Immature natural killer cell (primary cell): ENCODE data around the gene LIMS3. TPM values are rescaled to one million over a fixed set of nuclear protein-coding genes. Genes with fewer than 3 reads are reported as not detected.
"Not testable (repeated sequence)": the region's sequence is repeated elsewhere in the genome, so short reads cannot be mapped to it uniquely, and the experiment has no call there.

Experiments
- DNase-seq, 3 donors: peaks; one replicate each; pipeline ENCODE4 v3.0.0; 2022; ENCODE audit warnings: mixed read lengths in 1 of 3
- H3K27ac Mint-ChIP-seq, 6 donors: one replicate each; pipeline ENCODE4 v1.8.0; 2020; ENCODE audit warnings: mixed read lengths in 6 of 6, mild to moderate bottlenecking in 5 of 6, inconsistent platforms in 4 of 6, moderate library complexity in 3 of 6
- H3K27me3 Mint-ChIP-seq, 3 donors: one replicate each; pipeline ENCODE4 v1.8.0; 2020 to 2021; ENCODE audit warnings: low read depth in 3 of 3, mild to moderate bottlenecking in 3 of 3, mixed read lengths in 3 of 3, moderate library complexity in 3 of 3, inconsistent platforms in 1 of 3
- H3K36me3 Mint-ChIP-seq, 3 donors: one replicate each; pipeline ENCODE4 v1.8.0; 2020; ENCODE audit warnings: mixed read lengths in 3 of 3, inconsistent platforms in 2 of 3, mild to moderate bottlenecking in 2 of 3
- H3K4me1 Mint-ChIP-seq, 2 donors: one replicate each; pipeline ENCODE4 v1.8.0; 2020; ENCODE audit warnings: inconsistent platforms in 2 of 2, mild to moderate bottlenecking in 2 of 2, mixed read lengths in 2 of 2, moderate library complexity in 1 of 2
- H3K4me3 Mint-ChIP-seq, 5 donors: one replicate each; pipeline ENCODE4 v1.8.0; 2020; ENCODE audit warnings: mild to moderate bottlenecking in 5 of 5, mixed read lengths in 5 of 5, inconsistent platforms in 3 of 5, moderate library complexity in 3 of 5
- H3K9me3 Mint-ChIP-seq, 6 donors: one replicate each; pipeline ENCODE4 v1.8.0; 2020; ENCODE audit warnings: mild to moderate bottlenecking in 6 of 6, mixed read lengths in 6 of 6, inconsistent platforms in 4 of 6, moderate library complexity in 3 of 6
- polyA plus RNA-seq, 3 donors: library from polyadenylated mRNA; unstranded; fragments of 300-500 nt; fragmentation: Illumina TruSeq; gene quantifications; one replicate each; pipeline ENCODE4 v1.2.3, GENCODE V29; 2021

The LIMS3 gene, protein sequence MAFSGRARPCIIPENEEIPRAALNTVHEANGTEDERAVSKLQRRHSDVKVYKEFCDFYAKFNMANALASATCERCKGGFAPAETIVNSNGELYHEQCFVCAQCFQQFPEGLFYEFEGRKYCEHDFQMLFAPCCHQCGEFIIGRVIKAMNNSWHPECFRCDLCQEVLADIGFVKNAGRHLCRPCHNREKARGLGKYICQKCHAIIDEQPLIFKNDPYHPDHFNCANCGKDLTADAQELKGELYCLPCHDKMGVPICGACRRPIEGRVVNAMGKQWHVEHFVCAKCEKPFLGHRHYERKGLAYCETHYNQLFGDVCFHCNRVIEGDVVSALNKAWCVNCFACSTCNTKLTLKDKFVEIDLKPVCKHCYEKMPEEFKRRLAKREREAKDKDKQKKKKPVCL
- polyA plus RNA-seq = 1 to 10 TPM in 2 of 3 donors, under 1 TPM in 1; 0.98 to 4.0 (median 1.1) TPM

DNA sequence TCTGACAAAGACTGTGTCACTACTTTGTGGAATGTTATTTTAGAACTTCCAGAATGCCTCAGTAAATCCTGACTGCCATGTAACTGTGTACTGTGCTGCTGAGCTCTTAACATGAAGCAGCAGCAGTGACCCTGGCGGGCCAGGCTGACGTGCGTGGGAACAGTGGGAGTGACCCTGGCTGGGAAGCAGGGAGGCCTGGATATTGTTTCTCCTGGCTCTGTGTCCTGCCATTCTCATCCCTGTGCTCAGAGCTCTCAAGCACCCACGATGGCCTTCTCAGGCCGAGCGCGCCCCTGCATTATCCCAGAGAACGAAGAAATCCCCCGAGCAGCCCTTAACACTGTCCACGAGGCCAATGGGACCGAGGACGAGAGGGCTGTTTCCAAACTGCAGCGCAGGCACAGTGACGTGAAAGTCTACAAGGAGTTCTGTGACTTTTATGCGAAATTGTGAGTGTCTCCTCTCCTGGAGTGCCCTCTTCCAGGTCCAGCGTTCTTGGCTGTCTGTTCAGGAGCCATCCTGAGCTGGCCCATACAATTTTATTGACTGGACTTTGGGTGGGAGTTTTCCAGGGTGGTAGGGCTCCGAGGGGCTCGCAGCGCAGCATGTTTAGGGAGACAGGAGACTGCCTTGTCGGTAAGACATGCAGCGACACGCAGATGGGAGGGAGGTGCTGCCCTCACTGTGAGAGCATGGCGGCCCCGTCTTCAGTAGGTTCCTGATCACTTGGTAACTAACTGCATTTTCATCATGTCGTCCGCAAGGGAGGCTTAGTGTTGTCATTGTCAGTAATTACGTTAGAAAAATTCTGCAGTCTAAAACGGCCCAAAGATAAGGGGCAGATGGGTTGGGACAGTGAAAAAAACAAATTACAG is at the start of gene LIMS3:
Gene LIMS3 (plus strand): TSS at position 227 of the 875 bp plus-strand sequence. CDS start 41 bp downstream, at position 268.
- DNase-seq, H3K27me3 Mint-ChIP-seq, H3K36me3 Mint-ChIP-seq, H3K9me3 Mint-ChIP-seq, H3K27ac Mint-ChIP-seq, H3K4me3 Mint-ChIP-seq, H3K4me1 Mint-ChIP-seq: not testable (repeated sequence)

DNA sequence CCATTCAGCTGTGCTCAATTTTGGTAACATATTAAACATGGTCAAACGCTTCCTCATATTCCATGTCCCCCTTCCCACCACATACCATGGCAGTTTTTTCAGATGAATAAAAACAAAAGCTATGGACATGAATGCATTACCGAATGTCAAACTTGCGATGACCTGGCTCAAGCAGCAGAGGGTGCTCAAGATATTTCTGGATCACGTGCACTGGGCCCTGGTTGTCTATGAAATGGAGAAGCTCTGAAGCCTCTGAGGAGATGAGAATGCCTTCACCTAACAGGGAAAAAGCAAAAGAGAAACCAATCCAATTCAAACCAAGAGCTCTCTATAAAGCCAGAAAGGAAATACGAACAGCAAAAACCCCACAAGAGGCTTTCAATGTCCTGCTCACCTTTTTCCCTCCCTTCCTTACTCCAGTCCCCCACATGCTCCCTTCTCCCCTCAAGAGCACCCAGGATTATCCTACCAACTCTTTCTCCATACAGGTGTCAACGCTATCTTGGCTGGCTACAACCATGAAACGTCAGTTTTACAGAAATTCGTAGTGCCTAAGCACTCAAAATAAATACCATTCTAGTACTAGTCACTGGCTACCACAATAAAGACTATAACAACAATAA is 27.2 kb upstream of the LIMS3 start:
- not testable (repeated sequence) for H3K27ac Mint-ChIP-seq, H3K9me3 Mint-ChIP-seq, H3K4me1 Mint-ChIP-seq, H3K4me3 Mint-ChIP-seq, H3K27me3 Mint-ChIP-seq, H3K36me3 Mint-ChIP-seq, DNase-seq

DNA sequence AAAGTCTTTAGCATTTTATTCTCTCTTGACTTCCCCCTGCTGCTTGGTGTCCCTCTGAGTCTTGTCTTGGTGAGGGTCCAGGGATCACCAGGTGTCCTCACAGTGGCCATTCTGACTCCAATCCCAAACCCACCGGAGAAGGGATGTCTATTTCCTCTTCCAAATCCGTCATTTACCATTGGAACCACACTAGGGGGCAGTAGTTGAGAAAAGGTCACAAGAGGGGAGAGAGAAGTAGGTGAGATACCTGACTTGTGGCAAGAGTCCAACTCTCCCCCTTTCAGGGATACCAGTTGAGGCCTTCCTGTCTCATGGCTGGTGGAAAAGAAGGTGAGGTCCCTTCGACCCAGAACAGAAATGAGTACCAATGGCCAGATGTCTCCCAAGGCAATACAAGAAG is 21.9 kb upstream of the LIMS3 start:
- H3K4me1 Mint-ChIP-seq, DNase-seq, H3K9me3 Mint-ChIP-seq, H3K27ac Mint-ChIP-seq, H3K27me3 Mint-ChIP-seq, H3K4me3 Mint-ChIP-seq, H3K36me3 Mint-ChIP-seq: not testable (repeated sequence)

GRCh38 chr2:109882112-109882511 is 16.4 kb upstream of the LIMS3 start:
- DNase-seq, H3K27ac Mint-ChIP-seq, H3K36me3 Mint-ChIP-seq, H3K9me3 Mint-ChIP-seq, H3K4me1 Mint-ChIP-seq, H3K4me3 Mint-ChIP-seq, H3K27me3 Mint-ChIP-seq: not testable (repeated sequence)

DNA sequence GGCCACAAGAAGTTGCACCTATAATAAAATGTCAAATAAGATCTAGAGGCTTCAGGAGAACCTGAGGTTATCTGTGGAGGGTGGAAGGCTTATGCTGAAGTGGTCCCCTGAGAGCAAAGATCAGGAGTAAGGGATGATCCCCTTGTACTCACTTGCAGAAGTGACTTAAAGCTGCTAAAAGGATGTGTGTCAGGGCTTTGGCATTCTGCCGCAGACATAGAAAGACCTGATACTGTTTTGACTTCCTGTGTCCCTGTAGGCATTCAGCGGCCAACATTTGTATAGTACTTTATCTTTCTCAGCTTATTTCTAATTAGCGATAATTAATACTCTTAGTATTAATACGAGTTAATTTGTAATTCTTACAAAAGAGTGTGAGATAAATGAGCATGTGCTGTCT is 10.1 kb upstream of the LIMS3 start:
- not testable (repeated sequence) for H3K9me3 Mint-ChIP-seq, H3K36me3 Mint-ChIP-seq, H3K4me3 Mint-ChIP-seq, H3K27me3 Mint-ChIP-seq, H3K27ac Mint-ChIP-seq, DNase-seq, H3K4me1 Mint-ChIP-seq

DNA sequence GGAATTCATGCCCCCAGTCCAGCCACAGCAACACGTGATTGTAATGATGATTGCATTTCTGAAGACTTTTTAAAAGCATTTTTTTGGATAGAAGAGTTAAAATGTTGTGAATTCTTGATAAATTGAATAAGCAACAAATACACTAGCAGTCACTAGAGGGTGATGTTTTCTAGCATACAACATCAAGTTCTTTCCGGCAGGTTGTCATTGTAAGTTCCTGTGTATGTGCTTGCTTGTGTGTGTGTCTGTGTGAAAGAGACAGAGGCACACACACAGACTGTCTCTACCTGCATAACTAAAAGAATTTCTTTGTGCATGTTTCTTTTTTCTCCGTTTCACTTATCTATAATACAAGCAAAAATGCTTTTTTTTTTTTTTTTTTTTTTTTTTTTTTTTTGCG is 8.6 kb upstream of the LIMS3 start:
- H3K4me1 Mint-ChIP-seq = not testable (repeated sequence)

GRCh38 chr2:109891024-109891423 is 7.5 kb upstream of the LIMS3 start:
- not testable (repeated sequence) for H3K9me3 Mint-ChIP-seq, H3K27ac Mint-ChIP-seq, DNase-seq, H3K4me3 Mint-ChIP-seq, H3K4me1 Mint-ChIP-seq, H3K36me3 Mint-ChIP-seq, H3K27me3 Mint-ChIP-seq

More for the DNA sequence above, 8.6 kb upstream of the LIMS3 start:
- H3K27ac Mint-ChIP-seq, H3K36me3 Mint-ChIP-seq, DNase-seq, H3K4me3 Mint-ChIP-seq, H3K27me3 Mint-ChIP-seq, H3K9me3 Mint-ChIP-seq: not testable (repeated sequence)

GRCh38 chr2:109893736-109894135 is 4.8 kb upstream of the LIMS3 start:
- DNase-seq, H3K4me3 Mint-ChIP-seq, H3K27ac Mint-ChIP-seq, H3K4me1 Mint-ChIP-seq, H3K9me3 Mint-ChIP-seq, H3K27me3 Mint-ChIP-seq, H3K36me3 Mint-ChIP-seq: not testable (repeated sequence)

- H3K4me1 Mint-ChIP-seq, H3K4me3 Mint-ChIP-seq, H3K9me3 Mint-ChIP-seq, DNase-seq, H3K27ac Mint-ChIP-seq, H3K27me3 Mint-ChIP-seq, H3K36me3 Mint-ChIP-seq: not testable (repeated sequence)
Observed at GRCh38 chr2:109894141-109894540, 4.3 kb upstream of the LIMS3 start.

- not testable (repeated sequence) for H3K36me3 Mint-ChIP-seq, H3K27ac Mint-ChIP-seq, H3K9me3 Mint-ChIP-seq, DNase-seq, H3K4me3 Mint-ChIP-seq, H3K4me1 Mint-ChIP-seq, H3K27me3 Mint-ChIP-seq
Observed at GRCh38 chr2:109895090-109895869, 3.2 kb upstream of the LIMS3 start.

GRCh38 chr2:109896212-109896611 is 2.3 kb upstream of the LIMS3 start:
- H3K4me1 Mint-ChIP-seq, DNase-seq, H3K36me3 Mint-ChIP-seq, H3K4me3 Mint-ChIP-seq, H3K27me3 Mint-ChIP-seq, H3K9me3 Mint-ChIP-seq, H3K27ac Mint-ChIP-seq: not testable (repeated sequence)

DNA sequence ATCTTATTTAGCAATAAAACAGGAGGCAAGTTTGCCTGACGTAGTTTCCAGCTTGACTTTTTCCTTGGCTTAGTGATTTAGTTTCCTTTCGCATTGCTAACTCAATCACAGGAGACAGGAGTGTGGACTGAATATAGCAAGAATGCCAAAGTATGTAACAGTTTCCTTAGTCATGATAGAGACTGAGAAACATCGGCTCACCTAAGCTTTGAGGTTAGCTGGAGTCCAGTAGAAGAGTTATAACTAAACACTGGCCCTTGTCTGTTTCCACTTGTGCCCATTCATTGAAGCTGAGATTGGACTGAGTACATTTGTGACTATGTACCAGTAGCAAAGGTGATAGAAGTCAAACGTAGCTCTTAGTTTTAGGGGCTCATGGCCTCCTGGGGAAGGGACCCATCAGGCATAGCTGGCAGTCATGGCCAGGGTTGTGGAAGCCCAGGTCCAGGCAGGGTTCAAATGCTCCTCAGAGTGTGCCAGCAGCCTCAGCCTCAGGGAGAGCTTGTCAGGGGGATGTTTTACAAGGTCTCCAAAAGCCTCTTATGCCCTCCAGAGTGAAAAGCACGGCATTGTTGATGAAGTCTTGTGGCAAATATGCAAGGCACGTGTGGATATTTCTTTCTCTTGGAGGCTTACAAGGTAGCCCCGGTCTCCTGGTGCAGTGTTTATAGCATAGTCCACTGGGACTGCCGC is 573 bp upstream of the LIMS3 start:
- not testable (repeated sequence) for H3K4me1 Mint-ChIP-seq, H3K9me3 Mint-ChIP-seq, H3K27ac Mint-ChIP-seq, H3K36me3 Mint-ChIP-seq, H3K4me3 Mint-ChIP-seq, DNase-seq, H3K27me3 Mint-ChIP-seq

DNA sequence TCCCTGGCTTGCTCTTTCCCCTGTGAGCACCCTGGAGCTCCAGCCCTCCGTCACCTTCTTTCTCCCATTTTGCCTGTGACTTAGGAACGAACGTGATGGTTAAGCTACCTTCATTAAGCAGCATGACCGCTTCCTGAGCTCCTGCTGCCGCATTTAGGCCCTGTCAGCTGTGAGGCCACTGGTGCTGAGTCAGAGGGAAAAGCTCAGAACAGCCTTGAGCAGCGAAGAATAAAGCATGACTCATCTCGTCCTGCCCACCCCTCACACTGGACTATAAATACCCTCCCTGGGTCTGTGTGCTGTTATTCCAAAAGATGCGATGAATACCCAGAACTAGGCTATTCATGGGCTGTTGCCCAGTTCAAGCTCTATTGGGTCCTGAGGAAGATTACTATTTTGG is 7.3 kb downstream of the LIMS3 start:
- H3K4me1 Mint-ChIP-seq, H3K27me3 Mint-ChIP-seq, H3K27ac Mint-ChIP-seq, DNase-seq, H3K4me3 Mint-ChIP-seq, H3K9me3 Mint-ChIP-seq, H3K36me3 Mint-ChIP-seq: not testable (repeated sequence)
